Renal cortical epithelial cell (primary cell): ENCODE measurements around the gene TGM6. TPM values are rescaled to one million over a fixed set of nuclear protein-coding genes. Genes with fewer than 3 reads are reported as not detected.

ENCODE experiments used
- DNase-seq: peaks from one replicate; pipeline ENCODE4 v3.0.0-alpha.2; 2011; ENCODE audit warnings: low read depth
- total RNA-seq: library from RNA; depleted of rRNA; stranded (reverse); fragments of >200 nt; gene quantifications from 2 replicates; pipeline ENCODE4 v1.2.3, GENCODE V29; 2014

TGM6 gene
- total RNA-seq, 1 donor from 2014 or later = not detected

GRCh38 chr20:2455771-2456497 is 75.2 kb downstream of the TGM6 start:
- no peak for DNase-seq

DNA sequence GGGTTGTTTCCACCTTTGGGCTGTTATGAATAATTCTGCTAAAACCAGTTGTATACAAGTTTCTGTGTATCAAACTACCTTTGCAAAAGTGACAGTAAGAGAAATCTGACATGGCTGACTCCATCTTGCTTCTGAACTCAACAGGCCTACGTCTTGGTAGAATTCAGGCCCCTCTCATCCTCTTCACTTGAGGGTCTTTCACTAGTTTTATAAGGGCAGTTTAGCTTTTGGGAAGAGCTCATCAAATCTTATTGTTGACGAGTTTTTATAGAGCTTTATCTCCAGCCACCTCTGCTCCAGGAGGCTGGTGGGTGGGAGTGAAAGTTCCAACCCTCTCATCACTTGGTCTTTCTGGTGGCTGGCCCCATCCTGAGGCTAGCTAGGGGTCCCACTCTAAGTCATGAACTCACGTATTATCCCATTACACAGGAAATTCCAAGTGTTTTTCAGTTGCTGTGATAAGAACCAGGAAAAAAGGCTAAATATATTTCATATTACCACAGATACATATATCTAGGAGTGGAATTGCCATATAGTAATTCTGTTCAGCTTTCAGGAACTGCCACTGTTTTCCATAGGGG is 78.3 kb downstream of the TGM6 start:
- DNase-seq = no peak

DNA sequence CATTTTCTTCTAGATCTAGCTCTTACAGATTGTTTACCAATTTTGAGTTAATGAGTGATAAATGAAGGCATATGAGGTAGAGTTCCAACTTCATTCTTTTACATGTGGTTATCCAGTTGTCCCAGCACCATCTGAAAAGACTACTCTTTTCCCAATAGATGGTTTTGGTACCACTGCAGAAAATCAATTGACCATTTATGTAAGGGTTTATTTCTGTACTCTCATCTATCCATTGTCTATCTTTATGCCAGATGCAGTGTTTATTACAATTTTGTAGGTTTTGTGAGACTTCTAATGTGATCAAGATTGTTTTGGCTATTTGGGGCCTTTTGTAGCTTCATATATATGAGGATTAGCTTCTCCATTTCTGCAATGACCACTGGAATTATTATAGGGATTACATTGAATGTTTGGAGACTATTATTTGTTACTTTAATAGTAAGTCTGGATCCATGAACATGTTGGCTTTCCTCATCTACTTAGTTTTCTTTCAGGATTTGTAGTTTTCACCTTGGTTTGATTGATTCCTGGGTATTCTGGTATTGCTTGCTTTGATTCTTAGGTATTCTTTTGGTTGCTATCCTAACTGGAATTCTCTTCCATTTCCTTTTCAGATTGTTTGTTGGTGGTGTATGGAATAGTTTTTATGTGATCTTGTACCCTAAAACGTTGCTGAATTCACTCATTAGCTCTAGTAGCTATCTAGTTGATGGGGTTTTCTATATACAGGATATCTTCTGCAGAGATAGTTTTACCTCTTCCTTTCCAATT is 79.5 kb downstream of the TGM6 start:
- DNase-seq = no peak

- no peak for DNase-seq
Measured at GRCh38 chr20:2460752-2461424, 80.2 kb downstream of the TGM6 start.

GRCh38 chr20:2462484-2462883 is 81.8 kb downstream of the TGM6 start:
- no peak for DNase-seq

DNA sequence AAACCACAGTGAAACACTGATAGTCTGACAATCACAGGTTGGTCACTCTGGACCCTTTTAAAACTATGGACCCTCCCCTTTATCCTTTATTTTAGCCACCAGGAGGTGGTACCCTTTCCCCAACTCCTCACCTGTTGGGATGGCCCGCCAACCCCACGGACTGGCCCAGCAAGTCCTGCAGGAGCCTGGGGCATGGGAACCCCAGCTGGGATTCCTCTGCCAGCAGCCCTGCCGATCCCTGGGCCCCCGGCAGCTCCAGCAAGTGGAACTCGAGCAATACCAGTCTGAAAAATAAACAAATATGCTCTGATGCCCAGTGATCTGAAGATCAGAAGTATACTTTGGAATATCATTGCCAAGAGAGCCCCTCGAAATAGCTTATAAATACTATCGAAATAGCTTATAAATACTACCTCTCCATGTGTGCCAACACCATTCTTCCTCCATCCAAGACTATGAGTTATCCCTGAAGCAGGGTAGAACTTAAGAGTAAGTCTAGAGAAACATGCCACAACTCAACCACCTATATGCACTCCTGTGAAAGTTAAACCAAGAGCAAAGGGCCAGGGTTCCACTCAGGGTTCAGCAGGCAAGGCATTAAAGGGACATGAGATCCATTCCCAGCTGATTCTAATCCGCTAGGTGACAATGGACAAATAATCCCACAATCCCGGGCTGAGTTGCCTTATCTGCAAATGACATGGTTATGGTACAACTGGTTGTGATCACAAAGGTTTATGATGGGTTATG is 83.1 kb downstream of the TGM6 start:
- DNase-seq = no peak

GRCh38 chr20:2465100-2465499 is 84.4 kb downstream of the TGM6 start:
- DNase-seq = no peak

DNA sequence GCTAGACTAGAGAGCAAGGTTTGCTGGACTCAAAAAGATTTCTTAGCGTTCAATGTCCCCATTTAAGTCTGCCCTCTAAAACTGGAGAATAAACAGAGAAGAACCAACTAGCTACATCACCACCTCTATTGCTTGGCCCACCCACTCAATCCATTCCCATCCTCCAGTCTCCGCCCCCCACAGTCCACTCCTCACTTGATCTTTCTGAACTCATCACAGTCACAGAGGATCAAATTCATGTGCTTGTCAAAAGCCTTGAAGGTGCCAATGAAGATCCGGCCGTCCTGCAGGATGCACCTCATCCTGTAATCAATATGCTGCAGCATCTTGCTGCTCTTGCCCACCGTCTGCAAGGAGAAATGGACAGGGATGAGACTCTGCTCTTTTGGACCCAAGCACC is 86.7 kb downstream of the TGM6 start:
- DNase-seq = no peak

DNA sequence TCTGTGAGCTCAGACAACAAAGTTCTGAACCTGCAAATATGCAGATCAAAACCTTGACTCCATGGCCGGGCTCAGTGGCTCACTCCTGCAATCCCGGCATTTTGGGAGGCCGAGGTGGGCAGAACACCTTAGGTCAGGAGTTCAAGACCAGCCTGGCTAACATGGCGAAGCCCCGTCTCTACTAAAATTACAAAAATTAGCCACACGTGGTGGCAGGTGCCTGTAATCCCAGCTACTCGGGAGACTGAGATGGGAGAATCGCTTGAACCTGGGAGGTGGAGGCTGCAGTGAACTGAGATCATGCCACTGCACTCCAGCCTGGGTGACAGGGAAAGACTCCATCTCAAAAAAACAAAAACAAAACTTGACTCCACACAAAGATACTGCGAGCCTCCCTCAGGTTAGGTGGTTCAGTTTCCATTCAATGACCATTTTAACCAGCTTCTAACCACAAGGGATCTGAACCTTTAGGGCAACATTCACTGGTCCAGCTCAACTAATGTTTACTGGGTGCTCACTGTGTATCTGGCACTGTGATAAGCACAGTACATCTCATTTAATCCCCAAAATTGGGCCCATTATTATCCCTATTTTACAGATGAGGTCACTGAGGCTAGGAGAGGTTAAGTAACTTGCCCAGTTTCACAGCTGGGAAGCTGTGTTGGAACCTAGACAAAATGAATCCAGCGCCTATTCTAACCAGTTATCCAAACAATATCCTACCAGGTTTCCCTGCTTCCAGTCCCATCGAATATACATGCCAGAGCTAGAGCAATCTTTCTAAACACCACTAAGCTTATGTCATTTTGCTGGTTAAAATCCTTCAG is 88.1 kb downstream of the TGM6 start:
- no peak for DNase-seq

DNA sequence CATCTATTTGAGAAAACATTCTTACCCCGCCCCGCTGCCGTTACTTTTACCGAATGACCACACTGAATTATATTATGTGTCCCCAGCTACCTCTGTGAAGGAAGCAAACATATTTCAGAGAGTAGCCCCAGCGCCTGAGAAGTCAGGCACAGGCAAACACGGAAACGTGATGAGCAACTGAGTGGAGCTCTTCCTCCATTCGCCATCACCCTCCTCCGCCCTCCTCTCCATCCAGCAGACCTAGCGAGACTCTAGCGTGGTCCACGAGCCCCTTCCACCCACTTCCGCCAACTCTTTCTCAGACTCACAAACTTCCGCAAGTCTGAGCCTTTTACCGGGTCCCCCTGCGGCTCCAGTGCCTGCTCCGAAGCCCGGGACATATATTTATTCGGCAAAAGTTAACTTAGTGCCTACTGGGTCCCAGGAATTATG is 89.3 kb downstream of the TGM6 start:
- DNase-seq = peak; percentile 35

GRCh38 chr20:2470423-2471193 is 89.9 kb downstream of the TGM6 start, which contains the start of gene SNRPB:
Gene SNRPB (minus strand): TSS chr20:2470789. CDS start chr20:2470690, 99 bp downstream.
- DNase-seq = peak; percentile 98

GRCh38 chr20:2473516-2473915 is 92.8 kb downstream of the TGM6 start:
- peak; percentile 38 for DNase-seq

DNA sequence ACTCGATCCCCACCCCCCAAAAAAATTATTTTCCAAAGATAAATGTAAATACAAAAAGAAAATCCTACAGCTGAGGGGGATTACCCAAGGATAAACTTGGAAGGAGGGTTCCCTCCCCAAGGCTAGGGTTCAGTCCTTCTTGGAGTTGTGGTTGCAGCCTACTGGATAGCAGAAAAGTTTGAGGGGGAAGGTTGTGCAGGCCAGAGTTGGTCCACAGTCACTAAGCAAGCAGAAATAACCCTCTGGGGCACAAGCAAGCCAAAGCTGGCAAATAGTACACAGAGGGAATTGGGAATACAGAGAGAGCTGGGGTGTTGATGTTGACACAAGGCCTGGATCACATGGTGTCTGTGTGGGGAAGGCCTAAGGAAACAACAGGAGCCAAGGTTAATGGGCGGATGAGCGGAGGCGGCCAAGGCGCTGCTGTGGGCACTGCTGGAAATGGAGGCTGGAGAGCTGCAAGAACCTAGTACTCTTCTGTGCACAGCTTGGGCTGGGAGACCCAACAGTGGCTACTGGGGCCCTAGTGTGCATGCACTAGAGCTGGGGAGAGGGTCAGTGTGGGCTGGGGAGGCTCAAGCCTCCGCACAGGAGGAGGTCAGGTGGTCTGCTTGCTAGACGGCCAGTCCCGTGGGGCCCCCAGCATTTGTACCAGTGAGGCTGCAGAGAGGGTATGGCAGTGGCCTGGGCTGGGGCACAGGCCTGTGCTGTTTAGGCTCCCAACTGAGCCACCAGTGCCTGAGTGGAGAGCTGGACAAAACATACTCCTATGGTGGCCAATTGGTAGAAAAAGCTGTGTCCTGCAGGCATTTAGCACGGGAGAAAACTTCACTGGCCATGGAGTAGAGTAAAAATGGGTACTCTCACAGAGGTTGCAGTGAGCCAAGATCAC is 95.4 kb downstream of the TGM6 start:
- no peak for DNase-seq

- DNase-seq = no peak
Measured at GRCh38 chr20:2476742-2477615, 96.3 kb downstream of the TGM6 start.

DNA sequence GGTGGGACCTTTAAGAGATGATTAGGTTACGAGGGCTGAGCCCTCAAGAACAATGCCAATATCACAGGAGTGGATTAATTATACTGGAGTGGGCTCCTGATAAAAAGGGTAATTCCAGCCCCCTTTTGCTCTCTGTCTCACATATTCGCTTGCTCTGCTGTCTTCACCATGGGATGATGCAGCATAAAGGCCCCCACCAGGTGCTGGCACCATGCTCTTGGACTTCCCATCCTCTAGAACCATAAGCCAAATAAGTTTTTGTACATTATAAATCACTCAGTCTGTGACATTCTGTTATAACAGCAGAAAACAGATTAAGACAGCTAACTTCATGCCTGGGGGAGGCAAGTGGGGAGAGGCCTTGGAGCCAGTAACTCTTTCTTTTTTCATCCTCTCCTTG is 99.7 kb downstream of the TGM6 start:
- no peak for DNase-seq
